ENCODE results near the gene SCN2B.

DNA sequence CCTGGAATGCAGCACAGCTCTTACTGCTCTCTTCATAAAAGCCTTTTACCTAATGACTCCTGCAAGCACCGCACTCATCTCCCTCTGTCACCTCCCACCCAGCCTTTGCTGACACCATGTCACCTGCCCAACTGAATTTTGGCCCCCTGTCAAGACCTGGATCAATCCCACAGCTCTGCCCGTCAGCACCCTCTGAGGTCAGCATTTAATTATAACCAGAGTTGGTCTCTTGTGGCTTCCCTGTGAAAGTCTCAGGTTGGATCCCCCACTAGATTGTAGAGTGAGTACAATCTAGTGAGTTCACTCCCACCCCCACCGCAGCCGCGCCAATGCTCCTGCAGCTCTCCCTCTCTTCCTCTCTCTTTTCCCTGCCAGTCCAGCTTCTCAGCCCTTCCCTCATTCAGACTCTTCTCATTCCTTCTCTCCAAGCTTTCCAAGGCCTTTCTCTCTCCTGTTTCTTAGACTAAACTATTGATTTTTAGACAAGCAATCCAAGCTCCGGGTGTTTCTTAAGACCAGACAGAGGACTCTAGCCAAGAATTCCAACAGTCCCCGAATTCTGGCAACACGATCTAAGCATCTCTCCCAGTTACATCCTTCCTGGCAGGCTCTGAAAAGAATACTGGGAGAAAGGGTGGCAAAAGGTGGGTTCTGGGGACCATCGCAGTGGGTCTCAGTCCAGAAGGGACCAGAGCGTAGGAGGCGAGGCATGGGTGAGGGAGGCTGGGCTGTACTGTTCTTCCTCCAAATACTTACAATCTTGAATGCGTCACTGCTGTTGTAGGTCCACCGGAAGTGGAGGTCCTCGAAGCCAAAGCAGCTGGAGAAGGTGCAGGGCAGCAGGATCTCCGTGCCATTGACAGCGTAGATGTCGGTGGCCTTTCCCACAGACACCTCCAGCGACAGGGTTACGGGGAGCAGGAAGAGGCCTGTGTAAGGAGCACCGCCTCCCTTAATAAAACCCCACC, 31.9 kb downstream of the SCN2B start:
- TF ChIP-seq CTCF (IDR thresholded peaks at IDR 0.05) = no peak
- no peak for TF ChIP-seq POLR2A (IDR thresholded peaks at IDR 0.05)
- TF ChIP-seq POLR2AphosphoS5 (IDR thresholded peaks at IDR 0.05) = no peak

Measured in prostate gland (tissue), 2 donors.